ENCODE measurements around the gene FBXW9. TPM values are rescaled to one million over a fixed set of nuclear protein-coding genes. Genes with fewer than 3 reads are reported as not detected.

FBXW9 gene
- polyA plus RNA-seq, 3 donors: 4.4 to 7.2 (median 5.1) TPM

GRCh38 chr19:12705654-12706331 lies 9.4 kb upstream of the FBXW9 start:
- no peak for DNase-seq
- Mint-ChIP-seq H3K4me1 (no peaks in the 10 kb centered on the region), H3K27me3 (ENCODE audit: low read depth in 3 of 3) (peaks cover 0 to 2% (median 1%) of the 10 kb centered on the region in 3 donors), H3K36me3 (peaks cover 70 to 96% of the 10 kb centered on the region in 2 donors), H3K4me3 (no peak overlapping the region), H3K9me3 (no peaks in the 10 kb centered on the region), H3K27ac (peak overlapping the region in 1 of 7 donors; percentile 43)
- Histone ChIP-seq H3K4me2 (replicated peaks; ENCODE audit: extremely low read depth, low read length, poor library complexity, severe bottlenecking) (no peak overlapping the region), H3K4me3 (replicated peaks in 1 of 3; ENCODE audit: low read depth in 2 of 3, low read length in 3 of 3) (no peak overlapping the region), H3K4me1 (ENCODE audit: control insufficient read depth in 1 of 2, insufficient read depth in 2 of 2, low read length in 2 of 2) (no peaks in the 10 kb centered on the region), H3K9me3 (replicated peaks in 1 of 2; ENCODE audit: control insufficient read depth in 1 of 2, insufficient read depth in 1 of 2, low read length in 2 of 2) (no peaks in the 10 kb centered on the region), H3K36me3 (replicated peaks in 1 of 2; ENCODE audit: control insufficient read depth in 1 of 2, insufficient read depth in 2 of 2, low read length in 2 of 2) (peaks cover 81 to 93% of the 10 kb centered on the region in 2 donors), H4K20me1 (ENCODE audit: insufficient read depth, low read length) (no peaks in the 10 kb centered on the region), H3K79me2 (ENCODE audit: insufficient read depth, low read length) (no peaks in the 10 kb centered on the region), H3K27me3 (ENCODE audit: control insufficient read depth in 2 of 2, insufficient read depth in 2 of 2, low read length in 2 of 2) (no peaks in the 10 kb centered on the region), H3K9ac (ENCODE audit: insufficient read depth, low read length, poor library complexity, severe bottlenecking) (no peak overlapping the region), H3K27ac (ENCODE audit: low read depth in 1 of 2, low read length in 2 of 2) (no peak overlapping the region), H2AFZ (ENCODE audit: insufficient read depth, low read depth, low read length, poor library complexity, severe bottlenecking) (no peak overlapping the region)
- TF ChIP-seq, protein P1, sequence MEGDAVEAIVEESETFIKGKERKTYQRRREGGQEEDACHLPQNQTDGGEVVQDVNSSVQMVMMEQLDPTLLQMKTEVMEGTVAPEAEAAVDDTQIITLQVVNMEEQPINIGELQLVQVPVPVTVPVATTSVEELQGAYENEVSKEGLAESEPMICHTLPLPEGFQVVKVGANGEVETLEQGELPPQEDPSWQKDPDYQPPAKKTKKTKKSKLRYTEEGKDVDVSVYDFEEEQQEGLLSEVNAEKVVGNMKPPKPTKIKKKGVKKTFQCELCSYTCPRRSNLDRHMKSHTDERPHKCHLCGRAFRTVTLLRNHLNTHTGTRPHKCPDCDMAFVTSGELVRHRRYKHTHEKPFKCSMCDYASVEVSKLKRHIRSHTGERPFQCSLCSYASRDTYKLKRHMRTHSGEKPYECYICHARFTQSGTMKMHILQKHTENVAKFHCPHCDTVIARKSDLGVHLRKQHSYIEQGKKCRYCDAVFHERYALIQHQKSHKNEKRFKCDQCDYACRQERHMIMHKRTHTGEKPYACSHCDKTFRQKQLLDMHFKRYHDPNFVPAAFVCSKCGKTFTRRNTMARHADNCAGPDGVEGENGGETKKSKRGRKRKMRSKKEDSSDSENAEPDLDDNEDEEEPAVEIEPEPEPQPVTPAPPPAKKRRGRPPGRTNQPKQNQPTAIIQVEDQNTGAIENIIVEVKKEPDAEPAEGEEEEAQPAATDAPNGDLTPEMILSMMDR (IDR thresholded peaks at IDR 0.05): no peak
- WGBS (ENCODE audit: insufficient coverage): 95% methylated on average over 22 of the region's 29 CpGs
- intact Hi-C loops (cut with micrococcal nuclease): no loop called here

DNA sequence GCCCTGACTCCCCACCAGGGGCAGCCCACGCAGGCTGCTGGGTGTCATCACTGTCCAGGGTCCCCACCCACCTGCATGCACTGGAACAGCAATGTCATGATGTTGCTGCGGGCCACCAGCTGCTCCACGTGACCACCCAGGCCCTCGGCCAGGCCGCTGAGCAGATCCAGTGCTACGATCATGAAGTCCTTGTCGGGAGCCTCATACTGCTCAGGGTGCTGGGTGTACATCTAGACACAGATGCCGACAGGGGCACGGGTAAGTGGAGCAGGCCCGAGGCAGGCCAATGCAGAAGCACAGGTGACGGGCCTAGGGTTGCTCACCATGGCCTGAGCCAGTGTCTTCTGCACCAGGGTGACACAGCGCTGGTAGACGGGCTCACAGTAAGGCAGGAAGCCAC lies 8.7 kb upstream of the FBXW9 start:
- no peaks in the 10 kb centered on the region for H3K9me3 ChIP-seq (replicated peaks in 1 of 2; ENCODE audit: control insufficient read depth in 1 of 2, insufficient read depth in 1 of 2, low read length in 2 of 2)
- no peaks in the 10 kb centered on the region for H3K4me1 ChIP-seq (ENCODE audit: control insufficient read depth in 1 of 2, insufficient read depth in 2 of 2, low read length in 2 of 2)
- peaks cover 0 to 2% (median 1%) of the 10 kb centered on the region in 3 donors for H3K27me3 Mint-ChIP-seq (ENCODE audit: low read depth in 3 of 3)
- peak overlapping the region in 1 of 7 donors; percentile 43 for H3K27ac Mint-ChIP-seq
- TF ChIP-seq, protein P1 (IDR thresholded peaks at IDR 0.05): no peak
- H3K4me3 Mint-ChIP-seq: no peak overlapping the region
- H3K27ac ChIP-seq (ENCODE audit: low read depth in 1 of 2, low read length in 2 of 2): no peak overlapping the region
- H3K4me2 ChIP-seq (replicated peaks; ENCODE audit: extremely low read depth, low read length, poor library complexity, severe bottlenecking): no peak overlapping the region
- H3K9me3 Mint-ChIP-seq: no peaks in the 10 kb centered on the region
- H3K36me3 ChIP-seq (replicated peaks in 1 of 2; ENCODE audit: control insufficient read depth in 1 of 2, insufficient read depth in 2 of 2, low read length in 2 of 2): peaks cover 77 to 93% of the 10 kb centered on the region in 2 donors
- no peaks in the 10 kb centered on the region for H3K27me3 ChIP-seq (ENCODE audit: control insufficient read depth in 2 of 2, insufficient read depth in 2 of 2, low read length in 2 of 2)
- intact Hi-C loops (cut with micrococcal nuclease): no loop called here
- no peaks in the 10 kb centered on the region for H4K20me1 ChIP-seq (ENCODE audit: insufficient read depth, low read length)
- H3K4me3 ChIP-seq (replicated peaks in 1 of 3; ENCODE audit: low read depth in 2 of 3, low read length in 3 of 3): no peak overlapping the region
- H3K9ac ChIP-seq (ENCODE audit: insufficient read depth, low read length, poor library complexity, severe bottlenecking): no peak overlapping the region
- peaks cover 67 to 94% of the 10 kb centered on the region in 2 donors for H3K36me3 Mint-ChIP-seq
- no peak overlapping the region for H2AFZ ChIP-seq (ENCODE audit: insufficient read depth, low read depth, low read length, poor library complexity, severe bottlenecking)
- 96% methylated on average over 13 of the region's 13 CpGs for WGBS (ENCODE audit: insufficient coverage)
- DNase-seq: no peak
- no peaks in the 10 kb centered on the region for H3K4me1 Mint-ChIP-seq
- no peaks in the 10 kb centered on the region for H3K79me2 ChIP-seq (ENCODE audit: insufficient read depth, low read length)

Data from CD14-positive monocyte (primary cell).